ENCODE measurements around the gene NPC2.

The NPC2 gene

DNA sequence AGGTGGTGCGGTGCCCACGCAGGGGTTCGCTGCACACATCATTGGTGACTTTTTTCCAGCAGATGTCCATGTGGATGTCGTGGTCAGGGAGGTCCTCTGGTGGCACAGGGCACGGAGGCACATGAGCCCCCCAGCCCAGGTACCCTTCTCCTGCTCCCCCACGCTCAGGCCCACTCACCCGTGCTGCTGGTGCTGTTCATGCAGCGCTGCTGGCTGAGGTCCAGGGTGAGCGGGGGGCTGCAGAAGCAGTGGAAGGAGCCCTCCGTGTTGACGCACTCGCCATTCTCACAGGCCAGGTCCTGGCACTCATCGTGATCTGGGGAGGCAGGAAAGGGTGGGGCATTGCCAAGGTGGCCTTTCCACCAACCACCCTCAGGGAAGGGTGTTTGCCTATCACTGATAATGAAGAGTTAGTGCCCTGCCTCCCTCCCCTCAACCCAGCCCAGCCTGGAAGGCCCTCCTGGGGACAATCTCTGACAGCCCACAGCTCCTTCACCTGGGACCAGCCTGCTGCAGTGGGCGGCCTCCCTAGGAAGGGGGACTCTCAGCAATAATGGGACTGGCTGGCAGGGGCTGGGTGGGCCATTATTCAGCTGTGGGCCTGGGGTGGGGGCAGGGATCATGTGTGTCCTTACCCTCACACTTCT lies 10.3 kb upstream of the NPC2 start:
- DNase-seq (ENCODE audit: low read depth) = no peak

DNA sequence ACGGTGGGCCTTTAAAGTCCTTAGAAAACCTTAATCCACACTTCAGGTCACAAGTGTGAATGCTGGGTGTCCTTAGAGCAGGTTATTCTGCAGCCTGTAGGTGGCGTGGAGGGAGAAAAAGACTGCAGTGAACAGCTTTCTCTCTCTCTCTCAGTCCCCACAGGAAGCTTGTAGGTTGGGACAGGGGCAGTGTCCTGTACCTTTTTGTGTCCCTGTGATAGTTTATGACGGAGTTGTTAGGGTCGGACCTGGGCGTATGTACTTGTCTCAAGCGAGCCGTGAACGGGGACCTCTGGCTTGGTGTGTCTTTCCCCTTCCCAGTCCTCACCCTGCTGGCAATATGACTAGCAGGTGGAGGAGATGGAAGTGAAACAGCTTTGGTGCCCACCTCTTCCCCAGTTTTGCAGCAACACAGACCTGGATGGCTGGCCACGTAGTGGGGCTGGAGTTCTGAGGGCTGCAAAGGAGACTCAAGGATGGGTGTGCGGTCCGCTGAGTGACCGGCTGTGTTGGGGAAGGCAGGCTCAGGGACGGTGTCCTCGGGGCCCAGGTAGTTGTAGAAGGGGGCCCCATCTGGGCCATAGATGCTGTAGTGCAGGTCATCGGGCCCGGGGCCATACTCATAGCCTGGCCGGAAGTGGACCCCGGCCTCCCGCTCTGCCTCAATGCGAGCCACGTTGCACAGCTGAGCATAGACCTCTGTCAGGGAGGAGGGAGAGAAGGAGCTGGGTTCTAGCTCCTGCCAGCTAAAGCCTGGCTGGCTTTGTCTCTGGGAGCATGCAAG lies 9.3 kb upstream of the NPC2 start:
- DNase-seq (ENCODE audit: low read depth) = no peak

GRCh38 chr14:74501691-74502090 lies 8.6 kb upstream of the NPC2 start:
- no peak for DNase-seq (ENCODE audit: low read depth)

DNA sequence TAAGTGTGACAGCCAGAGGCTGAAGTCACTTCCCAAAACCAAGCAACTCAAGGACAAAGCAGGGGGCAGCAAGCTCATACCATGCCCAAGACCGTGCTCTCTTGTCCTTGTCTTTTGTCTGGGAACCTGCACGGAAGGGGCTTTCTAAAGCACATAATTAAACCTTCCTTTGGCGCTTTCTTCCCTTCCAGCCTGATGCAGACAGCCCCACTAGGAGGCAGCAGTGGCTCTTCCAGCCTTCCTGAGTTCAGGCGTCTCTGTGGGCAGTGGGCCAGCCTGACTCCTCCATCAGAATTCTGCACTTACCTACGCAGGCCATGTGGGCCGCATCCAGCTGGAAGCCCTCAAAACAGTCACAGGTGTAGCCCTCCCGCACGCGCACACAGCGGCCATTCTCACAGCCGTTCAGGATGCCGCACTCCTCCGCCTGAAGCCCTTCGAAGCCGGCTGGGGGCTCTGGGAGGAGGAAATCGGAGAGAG lies 8.1 kb upstream of the NPC2 start:
- no peak for DNase-seq (ENCODE audit: low read depth)

DNA sequence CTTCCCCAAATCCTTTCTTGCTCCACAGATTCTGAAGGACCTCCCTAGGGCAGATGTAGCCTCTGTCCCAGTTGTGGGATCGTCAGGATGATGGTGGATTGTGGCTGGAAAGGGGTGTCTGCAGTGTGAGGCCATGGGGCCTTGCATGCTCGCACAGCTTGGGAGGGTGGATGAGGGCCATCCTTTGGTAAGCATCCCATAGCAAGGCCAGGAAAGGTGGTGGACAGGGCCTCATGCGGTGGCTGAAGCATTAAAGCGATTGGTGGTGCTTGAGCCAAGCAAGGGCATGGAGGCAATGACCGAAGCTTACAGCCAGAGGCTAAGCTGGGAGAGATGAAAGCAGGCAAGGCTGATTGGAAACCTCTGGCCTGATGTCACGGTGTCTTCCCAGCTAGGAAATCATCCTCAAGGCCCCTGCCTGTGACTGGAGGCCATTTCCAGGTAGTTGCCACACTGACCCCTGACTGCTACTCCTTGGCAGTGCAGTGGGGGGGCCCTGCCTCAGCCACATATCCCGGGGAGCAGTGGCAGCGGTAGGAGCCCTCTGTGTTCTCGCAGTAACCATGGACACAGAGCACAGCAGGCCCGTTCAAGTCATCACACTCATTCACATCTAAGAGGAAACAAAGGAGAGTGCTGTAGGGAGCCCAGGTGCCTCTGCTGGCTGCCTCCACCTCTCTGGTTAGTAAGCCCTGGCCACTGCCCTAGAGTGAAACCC lies 7.5 kb upstream of the NPC2 start:
- no peak for DNase-seq (ENCODE audit: low read depth)

DNA sequence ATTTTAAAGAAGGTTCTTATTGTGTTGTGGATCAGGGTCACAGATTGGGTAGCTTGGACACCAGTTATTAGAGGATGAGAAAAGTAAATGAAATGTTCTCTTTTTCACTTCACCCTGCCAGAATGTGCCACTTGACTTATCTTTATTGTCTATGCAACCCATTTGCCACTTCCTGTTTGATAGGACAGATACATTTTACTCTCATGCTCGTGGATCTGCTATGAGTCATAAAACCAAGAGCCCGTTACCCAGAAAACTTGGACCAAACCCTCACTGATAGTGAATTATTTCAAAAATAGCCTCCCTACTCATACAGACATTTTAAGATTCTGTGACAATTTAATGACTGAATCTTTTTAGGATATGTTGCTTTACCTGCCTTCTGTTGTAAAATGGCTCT lies 2.3 kb upstream of the NPC2 start:
- DNase-seq (ENCODE audit: low read depth) = no peak

DNA sequence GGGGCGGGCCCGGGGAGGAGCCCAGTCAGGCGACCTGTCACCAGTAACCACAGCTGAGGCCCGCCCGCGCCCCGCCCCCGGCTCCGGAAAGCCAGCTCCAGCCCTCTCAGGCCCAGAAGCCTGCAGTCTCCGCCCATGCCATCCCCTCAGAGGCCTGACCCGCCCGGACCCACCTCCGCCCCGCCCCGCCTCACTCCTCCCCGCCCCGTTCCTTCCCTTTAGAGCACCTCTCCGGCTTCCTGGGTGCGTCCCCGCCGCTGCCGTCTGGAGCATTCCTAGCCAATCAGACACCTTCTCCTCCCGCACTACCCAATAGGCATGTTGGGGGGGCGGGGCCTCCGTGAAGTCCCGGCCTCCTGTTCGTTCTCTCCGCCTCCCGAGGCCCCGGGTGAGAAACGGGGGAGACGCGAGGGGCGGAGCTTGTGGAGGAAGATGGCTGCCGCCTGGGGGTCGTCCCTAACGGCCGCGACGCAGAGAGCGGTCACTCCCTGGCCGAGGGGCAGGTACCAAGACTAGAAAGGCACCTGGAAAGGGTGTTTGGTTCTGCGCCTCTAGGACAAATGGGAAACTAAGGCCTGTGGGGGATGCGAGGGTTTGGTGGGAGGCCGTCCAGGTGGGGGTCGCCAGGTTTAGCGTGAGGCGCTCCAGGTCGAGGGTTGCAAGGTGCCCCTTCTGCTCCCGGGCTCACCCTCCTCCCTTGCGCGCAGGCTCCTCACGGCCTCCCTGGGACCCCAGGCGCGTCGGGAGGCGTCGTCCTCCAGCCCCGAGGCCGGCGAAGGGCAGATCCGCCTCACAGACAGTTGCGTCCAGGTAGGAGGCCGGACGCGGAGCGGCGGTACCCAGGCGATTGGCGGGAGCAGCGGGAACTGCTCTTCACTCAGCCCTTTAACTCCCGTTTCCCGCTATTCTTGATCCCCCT lies 497 bp upstream of the NPC2 start, which contains the start of gene ISCA2:
Gene ISCA2 (plus strand): TSS at position 423 of the 919 bp plus-strand sequence. CDS start 10 bp downstream, at position 433.
- DNase-seq (ENCODE audit: low read depth) = peak; percentile 99

DNA sequence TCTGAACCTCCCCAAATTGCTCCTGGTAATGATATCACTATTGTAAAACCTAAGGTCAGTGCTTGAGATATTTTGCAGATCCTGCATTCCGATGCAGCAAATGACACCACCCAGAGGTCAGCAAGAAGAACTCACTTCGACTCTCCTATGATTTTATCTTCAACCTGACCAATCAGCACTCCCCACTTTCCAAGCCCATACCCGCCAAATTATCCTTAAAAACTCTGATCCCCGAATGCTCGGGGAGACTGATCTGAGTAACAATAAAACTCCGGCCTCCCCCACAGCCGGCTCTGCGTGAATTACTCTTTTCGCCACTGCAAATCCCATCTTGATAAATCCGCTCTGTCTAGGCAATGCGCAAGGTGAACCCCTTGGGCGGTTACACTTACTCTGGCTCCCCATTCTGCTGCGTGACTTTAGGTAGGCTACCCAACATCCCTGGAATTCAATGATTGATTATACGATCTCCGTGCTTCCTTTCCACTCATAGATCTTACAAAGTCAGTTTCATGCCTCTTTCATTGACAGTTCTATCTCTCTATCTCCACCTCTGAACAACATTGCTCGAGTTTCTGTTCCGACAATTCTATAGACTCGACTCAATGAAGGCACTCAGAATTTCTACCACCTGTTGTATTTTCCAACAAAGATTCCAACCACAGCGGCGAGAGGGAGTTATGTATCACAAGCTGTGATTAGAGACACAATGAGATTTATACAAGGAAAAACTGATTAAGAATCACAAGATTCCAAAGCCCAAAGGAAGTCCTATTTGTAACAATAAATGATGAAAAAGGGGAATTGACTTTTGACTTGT lies 939 bp downstream of the NPC2 start:
- no peak for DNase-seq (ENCODE audit: low read depth)

DNA sequence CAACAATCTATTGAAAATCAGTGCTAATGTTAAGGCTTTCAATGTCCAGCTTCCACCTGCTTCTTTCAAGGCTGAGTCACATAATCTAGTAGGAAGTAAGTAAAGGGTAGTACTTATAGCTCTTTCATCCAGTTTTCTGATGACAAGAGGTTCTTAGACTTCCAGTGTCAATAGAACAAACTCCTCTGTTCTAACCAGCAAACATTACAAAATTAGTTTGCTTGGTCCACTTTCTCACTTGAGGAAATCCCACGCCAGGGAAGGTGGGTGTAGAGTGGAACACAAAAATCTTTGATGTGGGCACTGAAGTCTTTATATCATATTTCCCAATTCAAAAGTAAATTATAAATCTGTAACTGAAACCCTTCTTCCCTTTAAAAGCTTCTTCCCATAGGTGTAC lies 2.6 kb downstream of the NPC2 start:
- DNase-seq (ENCODE audit: low read depth) = no peak

- no peak for DNase-seq (ENCODE audit: low read depth)
These were observed 4.2 kb downstream of the NPC2 start for GRCh38 chr14:74488786-74489397.

DNA sequence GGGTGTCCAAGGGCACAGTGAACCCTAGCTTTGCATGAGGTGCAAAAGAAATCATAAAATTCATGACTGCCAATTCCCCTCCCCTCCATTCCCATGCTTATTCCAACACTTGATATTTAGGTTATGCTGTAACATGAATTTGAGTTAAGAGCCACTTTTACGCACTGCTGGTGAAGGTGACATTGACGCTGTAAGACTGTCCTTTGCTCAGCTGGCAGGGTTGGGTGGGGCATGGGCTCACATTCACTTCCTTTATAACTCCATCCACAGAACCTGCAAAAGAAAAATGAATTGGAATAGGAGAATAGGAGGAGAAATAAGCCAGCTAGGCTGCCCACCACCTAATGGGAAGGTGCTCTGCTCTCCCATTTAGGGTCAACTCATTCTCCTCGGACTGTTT lies 6.9 kb downstream of the NPC2 start:
- no peak for DNase-seq (ENCODE audit: low read depth)

DNA sequence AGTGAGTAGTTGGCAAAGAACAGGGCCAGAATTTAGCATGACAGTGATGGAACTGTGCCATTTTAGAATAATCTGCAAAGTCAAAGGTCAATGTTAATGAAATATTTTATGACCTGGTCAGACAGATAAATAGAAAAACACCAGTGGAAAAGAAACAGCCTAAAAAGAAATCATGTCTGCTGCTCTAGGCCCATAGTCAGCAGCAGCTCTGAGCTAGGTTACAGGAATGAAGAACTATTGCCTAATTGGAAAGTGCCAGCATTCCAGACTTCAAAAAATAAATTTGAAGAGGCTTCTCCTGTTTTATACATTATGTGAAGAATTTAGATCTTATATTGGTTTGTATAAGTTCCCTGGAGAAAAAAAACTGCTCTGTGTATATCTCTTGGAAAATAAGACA lies 9.8 kb downstream of the NPC2 start:
- no peak for DNase-seq (ENCODE audit: low read depth)

- DNase-seq (ENCODE audit: low read depth) = no peak
These were observed 10.5 kb downstream of the NPC2 start for GRCh38 chr14:74482571-74482970.

DNA sequence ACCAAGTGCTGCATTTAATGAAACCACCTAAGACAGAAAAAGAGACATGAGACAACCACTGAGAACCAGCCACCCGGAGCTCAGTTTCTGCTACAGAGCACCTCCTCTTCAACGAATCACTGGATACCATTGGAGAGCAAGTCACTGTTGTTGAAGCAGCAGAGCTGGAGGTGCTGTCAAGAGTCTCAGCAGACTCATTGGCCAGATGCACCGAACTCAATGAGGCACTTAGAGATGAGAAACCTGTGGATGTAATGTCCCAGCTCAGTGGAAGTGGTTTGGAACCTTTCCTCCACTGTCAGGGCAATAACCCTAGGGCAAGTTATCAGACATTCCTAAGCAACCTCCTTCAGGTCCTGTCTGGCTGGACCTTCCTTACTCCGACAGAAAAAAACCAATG lies 13.1 kb downstream of the NPC2 start:
- no peak for DNase-seq (ENCODE audit: low read depth)

DNA sequence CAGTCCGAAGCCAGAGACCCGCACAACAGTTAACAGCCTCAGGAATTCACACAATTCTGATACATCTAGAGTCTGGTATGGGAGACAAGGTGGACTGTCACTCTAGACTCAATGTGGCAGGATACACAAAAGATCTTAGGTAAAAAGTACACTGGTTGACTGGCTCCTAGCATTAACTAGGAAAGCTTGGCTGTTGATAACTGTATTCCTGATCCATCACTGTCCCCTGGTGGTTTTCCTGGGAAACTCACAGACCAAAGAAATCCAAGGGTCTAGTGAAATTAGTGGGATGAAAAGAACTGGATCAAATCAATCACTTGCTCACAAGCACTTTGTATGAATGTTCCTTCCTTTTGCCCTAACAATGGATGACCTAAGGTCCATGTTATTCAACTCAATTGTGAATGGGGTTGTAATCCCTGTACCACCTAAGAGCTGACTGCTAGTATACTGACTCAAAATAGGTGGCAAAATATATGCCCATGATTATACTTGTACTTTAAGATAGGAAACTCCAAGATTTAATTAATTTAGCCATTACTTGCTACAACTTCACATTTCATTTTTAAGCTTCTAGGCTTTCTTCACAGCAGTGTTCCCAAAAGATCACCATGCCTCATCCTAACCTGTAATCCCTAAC lies 14.0 kb downstream of the NPC2 start:
- no peak for DNase-seq (ENCODE audit: low read depth)

DNA sequence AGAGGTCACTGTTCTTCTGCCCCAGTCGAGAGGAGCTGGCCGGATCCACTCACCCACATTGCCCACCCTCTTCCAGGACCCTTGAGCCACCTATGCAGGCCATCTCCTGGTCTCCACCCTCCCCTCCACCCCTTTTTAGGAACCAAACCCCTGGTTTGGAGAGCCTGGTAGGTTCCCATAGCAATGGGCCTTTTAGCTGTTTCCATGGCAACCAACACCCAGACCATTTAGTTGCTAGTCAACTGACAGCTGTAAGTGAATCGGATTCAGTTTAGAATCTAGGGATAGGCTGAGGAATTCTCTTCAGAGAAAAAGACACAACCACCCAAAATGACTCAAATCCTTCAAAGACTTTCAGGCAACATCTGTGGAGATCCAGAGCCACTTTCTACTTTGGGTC lies 16.5 kb downstream of the NPC2 start:
- DNase-seq (ENCODE audit: low read depth) = no peak

GRCh38 chr14:74476107-74476506 lies 17.0 kb downstream of the NPC2 start:
- no peak for DNase-seq (ENCODE audit: low read depth)

DNA sequence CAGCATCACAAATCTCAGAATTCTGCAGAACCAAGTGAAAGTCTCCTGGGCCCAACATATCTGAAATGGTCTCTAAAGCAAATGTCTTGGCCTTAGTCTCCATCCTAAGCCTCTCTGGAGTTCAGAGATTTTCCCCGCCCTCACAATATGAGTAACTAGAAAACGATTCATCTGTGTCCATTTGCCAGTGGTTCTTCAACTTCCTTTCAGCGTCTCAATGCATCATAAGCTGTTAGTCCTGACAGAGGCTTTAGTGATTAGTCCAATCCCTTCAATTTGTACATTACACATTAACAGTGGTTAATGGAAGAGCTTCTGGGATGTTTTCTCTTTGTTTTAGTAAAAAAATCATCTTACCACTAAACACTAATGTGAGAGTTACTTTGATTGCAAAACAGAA lies 17.4 kb downstream of the NPC2 start:
- no peak for DNase-seq (ENCODE audit: low read depth)

DNA sequence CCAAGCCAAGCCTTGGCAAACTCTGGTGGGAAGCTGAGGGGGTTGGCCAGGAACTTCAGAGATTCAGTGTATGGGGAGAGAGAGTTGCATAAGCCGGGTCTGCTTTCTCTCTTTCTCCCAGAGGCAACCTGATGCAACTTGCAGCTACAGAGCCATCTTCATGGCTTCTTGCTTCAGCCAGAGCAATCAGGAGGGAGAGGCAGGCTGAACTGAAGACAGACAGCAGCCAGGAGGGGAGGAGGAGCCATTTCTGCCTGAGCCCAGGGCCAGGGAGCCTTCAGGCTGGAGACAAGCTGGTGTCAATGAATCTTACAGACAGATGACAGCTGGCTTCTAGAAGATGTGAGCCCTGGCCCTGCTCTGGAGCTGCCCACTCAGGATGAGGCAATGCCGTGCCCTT lies 18.7 kb downstream of the NPC2 start:
- no peak for DNase-seq (ENCODE audit: low read depth)

DNA sequence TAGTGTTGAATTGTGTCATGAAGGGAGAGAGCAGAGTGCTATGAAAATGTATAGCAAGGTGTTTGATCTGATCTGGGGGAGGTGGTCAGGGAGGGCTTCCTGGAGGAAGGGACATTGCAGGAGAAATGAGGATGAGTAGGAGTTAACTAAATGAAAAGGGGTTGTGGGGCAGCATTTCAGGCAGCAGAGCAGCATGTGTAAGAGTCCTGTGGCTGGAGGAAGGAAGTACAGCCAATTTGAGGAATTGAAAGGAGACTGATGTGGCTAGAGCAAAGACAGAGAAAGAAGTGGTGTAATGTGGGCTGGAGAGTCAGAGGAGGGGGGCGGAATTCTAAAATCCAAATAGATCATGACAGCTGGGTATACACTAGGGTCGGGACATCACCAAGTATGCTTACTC lies 20.5 kb downstream of the NPC2 start:
- DNase-seq (ENCODE audit: low read depth) = no peak
